HEK293 (cell line): Measurements from ENCODE around the gene PKM.

ENCODE experiments used
- GFI1B ChIP-seq: fragments of 450-650 bp; formaldehyde crosslinking; IDR thresholded peaks from 2 replicates; pipeline ENCODE4 v1.5.1; 2016; ENCODE audit warnings: missing biosample characterization, missing genetic modification characterization
- KLF1 ChIP-seq: fragments of 450-650 bp; formaldehyde crosslinking; IDR thresholded peaks from 2 replicates; pipeline ENCODE4 v1.5.1; 2016; ENCODE audit warnings: missing biosample characterization, missing genetic modification characterization
- SALL2 ChIP-seq: fragments of 450-650 bp; formaldehyde crosslinking; IDR thresholded peaks from 2 replicates; pipeline ENCODE4 v1.5.0; 2017; ENCODE audit warnings: missing biosample characterization, mild to moderate bottlenecking, missing genetic modification characterization, borderline replicate concordance
- ZIC2 ChIP-seq: fragments of 450-650 bp; formaldehyde crosslinking; IDR thresholded peaks from 2 replicates; pipeline ENCODE4 v1.5.1; 2016; ENCODE audit warnings: missing biosample characterization, missing genetic modification characterization
- ZNF518A ChIP-seq: fragments of 450-650 bp; formaldehyde crosslinking; conservative IDR thresholded peaks from 2 replicates; pipeline ENCODE4 v1.5.1; 2016; ENCODE audit warnings: low read depth, missing biosample characterization, missing genetic modification characterization
- ZNF549 ChIP-seq: fragments of 450-650 bp; IDR thresholded peaks from 2 replicates; pipeline ENCODE4 v1.5.1; 2018; ENCODE audit warnings: missing biosample characterization, missing genetic modification characterization, mild to moderate bottlenecking, inconsistent platforms, moderate library complexity

PKM gene

GRCh38 chr15:72153269-72154000 is 77.6 kb downstream of the PKM start (continued):
- TF ChIP-seq ZNF549 (tag by site-specific recombination) (no peak), SALL2 (tag by site-specific recombination) (no peak), GFI1B (tag by site-specific recombination) (no peak), ZNF518A (tag by site-specific recombination) (no peak), KLF1 (no peak), ZIC2 (tag by site-specific recombination) (no peak)
